ENCODE measurements around the gene IGLL5.

Gene IGLL5

GRCh38 chr22:22912988-22913253 is 25.3 kb downstream of the IGLL5 start:
- Histone ChIP-seq H3K4me3 (ENCODE audit: low read depth, low read length) (no peak overlapping the region), H3K4me1 (ENCODE audit: control insufficient read depth, insufficient read depth, low read length) (no peaks in the 10 kb centered on the region), H3K9ac (ENCODE audit: low read depth, low read length) (no peak overlapping the region), H3K27me3 (ENCODE audit: control insufficient read depth, insufficient read depth, low read length) (peaks cover 32% of the 10 kb centered on the region), H3K36me3 (ENCODE audit: control insufficient read depth, insufficient read depth, low read length) (no peaks in the 10 kb centered on the region), H3K9me3 (ENCODE audit: control insufficient read depth, insufficient read depth, low read length) (0 out of 2 replicates have a peak, but pooled peaks cover 8% of the 10 kb centered on the region), H3K27ac (ENCODE audit: low read depth, low read length) (no peak overlapping the region)

GRCh38 chr22:22913989-22914388 is 26.4 kb downstream of the IGLL5 start:
- Histone ChIP-seq H3K9ac (ENCODE audit: low read depth, low read length) (no peak overlapping the region), H3K27me3 (ENCODE audit: control insufficient read depth, insufficient read depth, low read length) (peaks cover 30% of the 10 kb centered on the region), H3K27ac (ENCODE audit: low read depth, low read length) (no peak overlapping the region), H3K36me3 (ENCODE audit: control insufficient read depth, insufficient read depth, low read length) (no peaks in the 10 kb centered on the region), H3K4me1 (ENCODE audit: control insufficient read depth, insufficient read depth, low read length) (no peaks in the 10 kb centered on the region), H3K9me3 (ENCODE audit: control insufficient read depth, insufficient read depth, low read length) (0 out of 2 replicates have a peak, but pooled peaks cover 6% of the 10 kb centered on the region), H3K4me3 (ENCODE audit: low read depth, low read length) (no peak overlapping the region)

DNA sequence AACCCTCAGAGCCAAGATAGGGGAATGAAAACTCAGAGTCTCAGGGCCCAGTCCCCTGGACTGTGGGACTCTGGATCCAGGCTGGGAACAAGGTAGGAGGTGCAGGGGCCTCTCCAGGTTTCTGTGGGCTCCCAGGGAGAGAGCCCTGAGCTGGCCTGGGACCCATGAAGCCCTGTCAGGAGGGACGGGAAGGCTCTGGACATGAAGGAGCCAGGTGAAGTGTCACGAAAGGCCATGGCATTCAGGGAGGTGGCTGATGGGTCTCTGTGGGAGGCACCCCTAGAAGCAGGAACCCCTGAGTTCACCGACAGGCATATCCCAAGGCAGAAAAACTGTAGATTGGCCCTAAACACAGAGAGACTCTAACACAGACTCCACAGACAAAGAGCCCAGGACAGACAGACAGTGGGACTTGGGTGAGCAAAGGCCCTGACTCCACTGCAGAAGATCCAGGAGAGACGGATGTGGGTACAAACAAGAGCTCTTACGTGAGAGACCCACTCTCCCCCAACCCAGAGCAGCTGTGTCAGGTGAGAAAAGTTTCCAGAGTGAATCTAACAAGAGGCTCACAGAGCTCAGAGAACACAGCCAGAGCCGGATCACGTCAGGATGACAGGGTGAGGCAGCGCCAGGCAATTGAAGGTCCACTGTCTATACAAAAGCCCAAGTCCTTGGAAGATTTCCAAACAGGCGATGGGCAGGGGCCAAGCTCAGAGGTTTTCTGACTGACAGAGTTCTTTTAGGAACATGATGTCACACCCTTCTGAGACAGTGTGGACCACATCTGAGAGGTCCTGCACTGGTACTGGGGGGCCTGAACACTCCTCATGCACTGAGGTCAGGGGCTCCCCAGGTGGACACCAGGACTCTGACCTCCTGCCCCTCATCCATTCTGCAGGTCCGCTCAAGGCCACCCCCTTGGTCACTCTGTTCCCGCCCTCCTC is 27.4 kb downstream of the IGLL5 start:
- no peak overlapping the region for H3K4me3 ChIP-seq (ENCODE audit: low read depth, low read length)
- H3K27ac ChIP-seq (ENCODE audit: low read depth, low read length) = no peak overlapping the region
- H3K27me3 ChIP-seq (ENCODE audit: control insufficient read depth, insufficient read depth, low read length) = peaks cover 24% of the 10 kb centered on the region
- no peaks in the 10 kb centered on the region for H3K36me3 ChIP-seq (ENCODE audit: control insufficient read depth, insufficient read depth, low read length)
- H3K9ac ChIP-seq (ENCODE audit: low read depth, low read length) = no peak overlapping the region
- H3K9me3 ChIP-seq (ENCODE audit: control insufficient read depth, insufficient read depth, low read length) = 0 out of 2 replicates have a peak, but pooled peaks cover 6% of the 10 kb centered on the region
- no peaks in the 10 kb centered on the region for H3K4me1 ChIP-seq (ENCODE audit: control insufficient read depth, insufficient read depth, low read length)

DNA sequence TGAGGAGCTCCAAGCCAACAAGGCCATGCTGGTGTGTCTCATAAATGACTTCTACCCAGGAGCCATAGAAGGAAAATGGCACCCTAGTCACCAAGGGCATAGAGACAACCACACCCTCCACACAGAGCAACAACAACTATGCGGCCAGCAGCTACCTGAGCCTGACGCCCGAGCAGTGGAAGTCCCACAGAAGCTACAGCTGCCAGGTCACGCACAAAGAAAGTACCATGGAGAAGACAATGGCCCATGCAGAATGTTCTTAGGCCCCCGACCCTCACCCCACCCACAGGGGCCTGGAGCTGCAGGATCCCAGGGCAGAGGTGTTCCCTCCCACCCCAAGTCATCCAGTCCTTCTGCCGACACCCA is 28.0 kb downstream of the IGLL5 start:
- Histone ChIP-seq H3K27me3 (ENCODE audit: control insufficient read depth, insufficient read depth, low read length) (peaks cover 23% of the 10 kb centered on the region), H3K4me1 (ENCODE audit: control insufficient read depth, insufficient read depth, low read length) (no peaks in the 10 kb centered on the region)

DNA sequence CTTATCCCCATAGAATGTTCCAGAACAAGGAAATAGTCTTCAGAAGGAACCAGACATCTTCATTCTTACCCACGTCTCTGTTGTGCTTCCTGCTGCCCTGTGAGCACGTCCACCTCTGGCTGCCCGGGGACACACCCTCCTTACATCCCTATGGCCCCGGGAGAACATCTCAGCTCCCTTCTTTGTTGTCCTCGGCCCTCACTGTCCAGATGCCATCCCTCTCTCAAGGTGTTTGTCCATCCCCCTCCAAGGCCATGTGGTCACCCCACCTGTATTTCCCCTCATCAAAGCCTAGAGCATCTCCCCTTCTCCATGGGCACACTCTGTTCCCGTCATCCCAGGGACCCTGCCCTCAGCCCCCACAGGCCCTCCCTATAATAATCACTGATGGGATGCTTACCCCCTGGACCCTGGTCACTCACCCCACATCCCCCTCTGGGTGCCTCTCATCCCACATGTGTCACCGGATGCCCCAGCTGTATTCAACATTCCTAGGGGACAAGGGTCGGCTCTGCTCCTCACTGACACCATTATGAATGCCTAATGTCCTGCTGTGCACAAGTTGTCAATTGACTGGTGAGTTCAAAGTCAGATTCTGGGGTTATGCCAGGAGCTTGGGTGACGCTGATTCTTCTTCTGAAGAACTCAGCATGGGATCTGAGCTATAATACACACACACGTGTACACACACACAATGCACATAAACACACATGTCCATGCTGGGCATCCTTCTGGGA is 28.8 kb downstream of the IGLL5 start:
- H3K9ac ChIP-seq (ENCODE audit: low read depth, low read length) = no peak overlapping the region
- H3K27ac ChIP-seq (ENCODE audit: low read depth, low read length) = no peak overlapping the region
- 0 out of 2 replicates have a peak, but pooled peaks cover 6% of the 10 kb centered on the region for H3K9me3 ChIP-seq (ENCODE audit: control insufficient read depth, insufficient read depth, low read length)
- peaks cover 21% of the 10 kb centered on the region for H3K27me3 ChIP-seq (ENCODE audit: control insufficient read depth, insufficient read depth, low read length)
- no peaks in the 10 kb centered on the region for H3K4me1 ChIP-seq (ENCODE audit: control insufficient read depth, insufficient read depth, low read length)
- no peak overlapping the region for H3K4me3 ChIP-seq (ENCODE audit: low read depth, low read length)
- no peaks in the 10 kb centered on the region for H3K36me3 ChIP-seq (ENCODE audit: control insufficient read depth, insufficient read depth, low read length)

More for the DNA sequence above, 28.0 kb downstream of the IGLL5 start:
- Histone ChIP-seq H3K9me3 (ENCODE audit: control insufficient read depth, insufficient read depth, low read length) (0 out of 2 replicates have a peak, but pooled peaks cover 6% of the 10 kb centered on the region), H3K36me3 (ENCODE audit: control insufficient read depth, insufficient read depth, low read length) (no peaks in the 10 kb centered on the region), H3K27ac (ENCODE audit: low read depth, low read length) (no peak overlapping the region), H3K9ac (ENCODE audit: low read depth, low read length) (no peak overlapping the region), H3K4me3 (ENCODE audit: low read depth, low read length) (no peak overlapping the region)

DNA sequence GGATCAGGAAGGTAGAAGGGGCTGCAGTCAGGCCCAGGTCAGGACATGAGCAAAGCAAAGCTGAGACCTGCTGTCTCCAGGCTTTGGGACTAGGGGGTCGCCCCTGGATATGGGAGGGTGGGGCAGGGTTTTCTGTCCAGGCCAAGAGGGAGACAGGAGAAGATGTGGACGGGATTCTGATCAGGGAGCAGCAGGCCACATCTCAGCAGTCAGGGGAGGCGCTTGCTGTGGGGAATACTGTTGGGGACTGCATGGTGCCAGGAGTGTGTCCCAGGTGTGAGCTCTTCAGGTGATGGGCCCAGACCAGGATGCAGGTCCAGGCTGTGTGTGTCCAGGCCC is 29.3 kb downstream of the IGLL5 start:
- Histone ChIP-seq H3K4me1 (ENCODE audit: control insufficient read depth, insufficient read depth, low read length) (no peaks in the 10 kb centered on the region), H3K27ac (ENCODE audit: low read depth, low read length) (no peak overlapping the region), H3K4me3 (ENCODE audit: low read depth, low read length) (no peak overlapping the region), H3K9ac (ENCODE audit: low read depth, low read length) (no peak overlapping the region), H3K9me3 (ENCODE audit: control insufficient read depth, insufficient read depth, low read length) (0 out of 2 replicates have a peak, but pooled peaks cover 6% of the 10 kb centered on the region), H3K36me3 (ENCODE audit: control insufficient read depth, insufficient read depth, low read length) (no peaks in the 10 kb centered on the region), H3K27me3 (ENCODE audit: control insufficient read depth, insufficient read depth, low read length) (peaks cover 17% of the 10 kb centered on the region; the same call in 1 of the 2 replicates)

GRCh38 chr22:22917377-22917776 is 29.8 kb downstream of the IGLL5 start:
- Histone ChIP-seq H3K9me3 (ENCODE audit: control insufficient read depth, insufficient read depth, low read length) (0 out of 2 replicates have a peak, but pooled peaks cover 6% of the 10 kb centered on the region), H3K36me3 (ENCODE audit: control insufficient read depth, insufficient read depth, low read length) (no peaks in the 10 kb centered on the region), H3K4me1 (ENCODE audit: control insufficient read depth, insufficient read depth, low read length) (no peaks in the 10 kb centered on the region), H3K27ac (ENCODE audit: low read depth, low read length) (no peak overlapping the region), H3K27me3 (ENCODE audit: control insufficient read depth, insufficient read depth, low read length) (peaks cover 13% of the 10 kb centered on the region; the same call in 1 of the 2 replicates), H3K9ac (ENCODE audit: low read depth, low read length) (no peak overlapping the region), H3K4me3 (ENCODE audit: low read depth, low read length) (no peak overlapping the region)

GRCh38 chr22:22918297-22918965 is 30.8 kb downstream of the IGLL5 start:
- no peak overlapping the region for H3K9ac ChIP-seq (ENCODE audit: low read depth, low read length)
- H3K27me3 ChIP-seq (ENCODE audit: control insufficient read depth, insufficient read depth, low read length) = 0 out of 2 replicates have a peak, but pooled peaks cover 10% of the 10 kb centered on the region
- H3K4me3 ChIP-seq (ENCODE audit: low read depth, low read length) = no peak overlapping the region
- H3K36me3 ChIP-seq (ENCODE audit: control insufficient read depth, insufficient read depth, low read length) = no peaks in the 10 kb centered on the region
- no peak overlapping the region for H3K27ac ChIP-seq (ENCODE audit: low read depth, low read length)
- H3K9me3 ChIP-seq (ENCODE audit: control insufficient read depth, insufficient read depth, low read length) = 0 out of 2 replicates have a peak, but pooled peaks cover 6% of the 10 kb centered on the region
- no peaks in the 10 kb centered on the region for H3K4me1 ChIP-seq (ENCODE audit: control insufficient read depth, insufficient read depth, low read length)

DNA sequence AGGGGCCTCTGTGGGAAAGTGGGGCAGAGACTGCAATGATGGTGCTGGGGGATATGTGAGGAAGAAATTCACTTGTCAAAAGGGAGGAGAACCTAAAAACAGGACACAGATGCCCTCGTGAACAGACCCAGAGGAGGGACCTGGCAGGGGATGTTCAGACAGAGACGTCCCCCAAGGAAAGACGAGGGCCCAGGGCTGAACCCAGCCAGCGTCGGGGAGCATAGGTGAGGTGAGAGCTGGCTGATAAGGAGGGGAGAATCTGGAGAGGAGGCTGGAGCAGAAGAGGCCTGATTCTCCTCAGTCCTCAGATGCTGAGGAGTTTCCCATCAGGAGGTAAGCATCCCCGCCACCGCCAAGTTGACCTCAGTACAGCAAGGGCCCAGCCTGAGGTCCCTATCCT is 31.4 kb downstream of the IGLL5 start:
- H3K4me3 ChIP-seq (ENCODE audit: low read depth, low read length) = no peak overlapping the region
- H3K36me3 ChIP-seq (ENCODE audit: control insufficient read depth, insufficient read depth, low read length) = no peaks in the 10 kb centered on the region
- H3K27me3 ChIP-seq (ENCODE audit: control insufficient read depth, insufficient read depth, low read length) = 0 out of 2 replicates have a peak, but pooled peaks cover 6% of the 10 kb centered on the region
- H3K9me3 ChIP-seq (ENCODE audit: control insufficient read depth, insufficient read depth, low read length) = 0 out of 2 replicates have a peak, but pooled peaks cover 6% of the 10 kb centered on the region
- no peaks in the 10 kb centered on the region for H3K4me1 ChIP-seq (ENCODE audit: control insufficient read depth, insufficient read depth, low read length)
- H3K27ac ChIP-seq (ENCODE audit: low read depth, low read length) = no peak overlapping the region
- H3K9ac ChIP-seq (ENCODE audit: low read depth, low read length) = no peak overlapping the region

DNA sequence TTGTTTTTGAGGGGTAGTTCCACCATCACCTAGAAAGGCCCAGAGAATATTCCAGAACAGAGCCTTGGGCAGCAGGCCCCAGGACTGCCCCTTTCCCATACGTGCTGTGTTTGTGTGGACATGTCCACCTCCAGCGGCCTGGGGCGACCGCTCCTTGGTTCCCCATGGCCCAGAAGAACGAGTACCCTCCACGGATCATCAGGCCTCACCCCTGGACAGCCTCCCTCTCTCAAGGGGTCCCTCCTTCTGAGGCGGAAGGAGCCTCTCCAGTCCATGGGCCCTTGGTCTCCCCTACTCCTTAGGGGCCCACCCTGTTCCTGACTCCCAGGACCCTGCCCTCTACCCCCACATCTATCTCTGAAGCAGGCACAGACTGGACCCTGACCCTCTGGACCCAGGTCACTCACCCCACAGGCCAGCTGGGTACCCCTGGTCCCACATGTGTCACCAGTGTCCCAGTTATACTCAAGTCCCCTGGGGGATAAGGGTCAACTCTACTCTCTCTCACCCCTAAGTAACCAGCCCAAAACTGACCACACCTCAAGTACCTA is 32.6 kb downstream of the IGLL5 start:
- Histone ChIP-seq H3K9ac (ENCODE audit: low read depth, low read length) (no peak overlapping the region), H3K4me3 (ENCODE audit: low read depth, low read length) (no peak overlapping the region), H3K36me3 (ENCODE audit: control insufficient read depth, insufficient read depth, low read length) (no peaks in the 10 kb centered on the region), H3K9me3 (ENCODE audit: control insufficient read depth, insufficient read depth, low read length) (0 out of 2 replicates have a peak, but pooled peaks cover 6% of the 10 kb centered on the region), H3K27me3 (ENCODE audit: control insufficient read depth, insufficient read depth, low read length) (0 out of 2 replicates have a peak, but pooled peaks cover 7% of the 10 kb centered on the region), H3K27ac (ENCODE audit: low read depth, low read length) (no peak overlapping the region), H3K4me1 (ENCODE audit: control insufficient read depth, insufficient read depth, low read length) (no peaks in the 10 kb centered on the region)
